Endothelial cell of umbilical vein (primary cell): ENCODE results near the gene PAPLN. TPM values are rescaled to one million over a fixed set of nuclear protein-coding genes. Genes with fewer than 3 reads are reported as not detected.

Source experiments
- BruUV-seq: library from RNA; stranded (reverse); fragments of 400-500 nt; replicated peaks from 2 replicates; lab custom pipeline; 2021; lab: Mats Ljungman, UMichigan
- CTCF ChIA-PET: fragments of 300-600, 350-600 bp; sonication (Branson Sonifier 250); formaldehyde crosslinking; loops from one replicate; lab custom pipeline; 2021; ENCODE audit warnings: antibody characterized with exemption, inconsistent platforms; lab: Charles Lee
- POLR2A ChIA-PET: fragments of 300-600, 350-600 bp; sonication (Branson Sonifier 250); formaldehyde crosslinking; loops from one replicate; lab custom pipeline; 2021; ENCODE audit warnings: antibody characterized with exemption, inconsistent platforms; lab: Charles Lee
- DNase-seq: peaks from one replicate; pipeline ENCODE4 v3.0.0-alpha.2; 2011; ENCODE audit warnings: low read depth, low spot score
- FAIRE-seq: peaks from 2 replicates; lab custom pipeline; 2011; peaks lifted over from hg19 to GRCh38; lab: Jason Lieb, UNC
- H2AFZ ChIP-seq: 2 replicates; pipeline ENCODE4 v1.6.0; 2012; ENCODE audit warnings: low read depth, low read length, control low read depth, inconsistent platforms
- H3K27ac ChIP-seq: 2 replicates; pipeline ENCODE4 v1.5.1; 2011; ENCODE audit warnings: low read depth, mild to moderate bottlenecking, control low read depth, low read length, moderate library complexity; ENCODE audit not compliant: insufficient read depth
- H3K27me3 ChIP-seq, 2 experiments: 2 replicates each; pipeline versions ENCODE4 v1.6.0 to v1.6.1; 2011; ENCODE audit warnings: low read length in 2 of 2, mixed read lengths in 1 of 2; ENCODE audit not compliant: control insufficient read depth in 2 of 2, insufficient read depth in 2 of 2
- H3K36me3 ChIP-seq, 2 experiments: 2 replicates in 1 of 2; 3 replicates in 1 of 2; pipeline ENCODE4 v1.5.1; 2011; ENCODE audit warnings: low read length in 2 of 2, mild to moderate bottlenecking in 1 of 2, moderate library complexity in 1 of 2; ENCODE audit not compliant: control insufficient read depth in 2 of 2, insufficient read depth in 2 of 2; ENCODE audit errors: extremely low read depth in 1 of 2
- H3K4me1 ChIP-seq: 3 replicates; pipeline ENCODE4 v1.5.1; 2011; ENCODE audit warnings: mild to moderate bottlenecking, low read length; ENCODE audit not compliant: control insufficient read depth, insufficient read depth; ENCODE audit errors: extremely low read depth
- H3K4me2 ChIP-seq: 2 replicates; pipeline ENCODE4 v1.6.1; 2011; ENCODE audit warnings: low read length, control low read depth, mixed read lengths; ENCODE audit not compliant: insufficient read depth
- H3K4me3 ChIP-seq, 3 experiments: fragments of 200-600 bp in 1 of 3; sonication (generic), shearing (Covaris generic) in 1 of 3; replicated peaks in 1 of 3; 2 replicates each; pipeline ENCODE4 v1.5.1; 2011 to 2016; ENCODE audit warnings: control low read depth in 3 of 3, low read length in 3 of 3, mild to moderate bottlenecking in 2 of 3, inconsistent platforms in 1 of 3, low read depth in 1 of 3, moderate library complexity in 1 of 3; ENCODE audit not compliant: insufficient read depth in 1 of 3
- H3K79me2 ChIP-seq: 2 replicates; pipeline ENCODE4 v1.6.0; 2012; ENCODE audit warnings: low read length, inconsistent platforms; ENCODE audit not compliant: control insufficient read depth, insufficient read depth
- H3K9ac ChIP-seq: replicated peaks from 2 replicates; pipeline ENCODE3; 2011; ENCODE audit warnings: low read length, control low read depth; ENCODE audit not compliant: insufficient read depth; ENCODE audit errors: extremely low read depth
- H3K9me1 ChIP-seq: replicated peaks from 3 replicates; pipeline ENCODE4 v1.6.0; 2011; ENCODE audit warnings: mild to moderate bottlenecking, low read length; ENCODE audit not compliant: control insufficient read depth, insufficient read depth; ENCODE audit errors: extremely low read depth
- H3K9me3 ChIP-seq: replicated peaks from 2 replicates; pipeline ENCODE4 v1.5.1; 2012; ENCODE audit warnings: low read length, inconsistent platforms; ENCODE audit not compliant: control insufficient read depth, insufficient read depth
- H4K20me1 ChIP-seq: replicated peaks from 2 replicates; pipeline ENCODE3; 2011; ENCODE audit warnings: mild to moderate bottlenecking, low read length; ENCODE audit not compliant: control insufficient read depth, insufficient read depth; ENCODE audit errors: extremely low read depth
- EZH2 ChIP-seq: IDR thresholded peaks from 2 replicates; pipeline ENCODE4 v1.6.1; 2012; ENCODE audit warnings: borderline replicate concordance, low read depth, mild to moderate bottlenecking, moderate library complexity, low read length, inconsistent platforms; ENCODE audit not compliant: severe bottlenecking
- FOS ChIP-seq: IDR thresholded peaks from 2 replicates; pipeline ENCODE4 v1.6.1; 2011; ENCODE audit warnings: mild to moderate bottlenecking, low read length, moderate library complexity, borderline replicate concordance; ENCODE audit not compliant: insufficient read depth
- GATA2 ChIP-seq: IDR thresholded peaks from 2 replicates; pipeline ENCODE4 v1.7.0; 2011; ENCODE audit warnings: low read depth, mild to moderate bottlenecking, moderate library complexity, mixed read lengths, low read length; ENCODE audit not compliant: insufficient read length, insufficient read depth
- JUN ChIP-seq: IDR thresholded peaks from 2 replicates; pipeline ENCODE4 v1.6.1; 2011; ENCODE audit warnings: borderline replicate concordance, low read depth; ENCODE audit not compliant: insufficient read length, insufficient read depth
- MYC ChIP-seq: IDR thresholded peaks from one replicate; pipeline ENCODE4 v1.6.1; 2011; ENCODE audit warnings: mild to moderate bottlenecking, low read depth, low read length
- POLR2A ChIP-seq: IDR thresholded peaks from 2 replicates; pipeline ENCODE4 v1.6.1; 2012; ENCODE audit warnings: low read depth, mild to moderate bottlenecking, control low read depth, low read length
- POLR2AphosphoS5 ChIP-seq: IDR thresholded peaks from 2 replicates; pipeline ENCODE4 v1.6.1; 2012; ENCODE audit warnings: low read depth, mild to moderate bottlenecking, control low read depth, low read length, moderate library complexity; ENCODE audit not compliant: insufficient read depth
- dilution Hi-C: fragments of 300-500 bp; cut with MboI; formaldehyde crosslinking; loops from one replicate; pipeline ENCODE4 v1.15.0; 2019; ENCODE audit warnings: low sequenced_read_pairs; ENCODE audit not compliant: extremely low pct_ligation_motif_present
- intact Hi-C: fragments of 100-400 bp; cut with micrococcal nuclease; formaldehyde crosslinking; loops from one replicate; pipeline ENCODE4 v1.10.0; 2022
- polyA plus RNA-seq, 4 experiments: library from polyadenylated mRNA; depleted of rRNA in 3 of 4; stranded (reverse) in 3 of 4; unstranded in 1 of 4; fragments of >200 nt; gene quantifications; 2 replicates each; pipeline versions ENCODE4 v1.2.1 to v1.2.3, GENCODE V29; 2011 to 2012; ENCODE audit warnings: missing spikeins in 1 of 4
- total RNA-seq: library from RNA; stranded (reverse); gene quantifications from 2 replicates; pipeline ENCODE4 v1.2.3, GENCODE V29; 2021
- TF ChIP-seq, protein P1 (sequence below): IDR thresholded peaks from 2 replicates; pipeline ENCODE4 v1.6.1; 2011; ENCODE audit not compliant: insufficient read depth, insufficient read length
- TF ChIP-seq, protein P2 (sequence below), 2 donors: IDR thresholded peaks; 1 replicate in 1 of 2; 2 replicates in 1 of 2; pipeline ENCODE4 v1.5.1; 2011; ENCODE audit warnings: low read length in 2 of 2, mild to moderate bottlenecking in 2 of 2, moderate library complexity in 2 of 2, control low read depth in 1 of 2, inconsistent platforms in 1 of 2, low read depth in 1 of 2; ENCODE audit not compliant: insufficient read depth in 1 of 2; ENCODE audit errors: extremely low read depth in 1 of 2

Gene PAPLN
- total and polyA plus RNA-seq, 2 donors (not counting 3 experiments of a cell fraction or from before 2014, with no cell fraction given) = 5.5 to 6.4 TPM

GRCh38 chr14:73203527-73203926 is 33.8 kb upstream of the PAPLN start:
- intact Hi-C loops (no loop called here), dilution Hi-C loops (no loop called here)
- no peak overlapping the region for H2AFZ ChIP-seq
- CTCF ChIA-PET = interaction anchor here (1.1 to 1.7 kb wide), 3 partner anchors 11 to 29 kb away, joined by 3 to 6 read pairs (median 4); no protein-coding TSS in a partner anchor
- DNase-seq = no peak
- H4K20me1 ChIP-seq = no peaks in the 10 kb centered on the region
- TF ChIP-seq EZH2 (no peak), POLR2AphosphoS5 (no peak), GATA2 (no peak), MYC (no peak), JUN (no peak), FOS (no peak), POLR2A (no peak)
- TF ChIP-seq, protein P1, sequence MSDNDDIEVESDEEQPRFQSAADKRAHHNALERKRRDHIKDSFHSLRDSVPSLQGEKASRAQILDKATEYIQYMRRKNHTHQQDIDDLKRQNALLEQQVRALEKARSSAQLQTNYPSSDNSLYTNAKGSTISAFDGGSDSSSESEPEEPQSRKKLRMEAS = no peak
- TF ChIP-seq, protein P2, sequence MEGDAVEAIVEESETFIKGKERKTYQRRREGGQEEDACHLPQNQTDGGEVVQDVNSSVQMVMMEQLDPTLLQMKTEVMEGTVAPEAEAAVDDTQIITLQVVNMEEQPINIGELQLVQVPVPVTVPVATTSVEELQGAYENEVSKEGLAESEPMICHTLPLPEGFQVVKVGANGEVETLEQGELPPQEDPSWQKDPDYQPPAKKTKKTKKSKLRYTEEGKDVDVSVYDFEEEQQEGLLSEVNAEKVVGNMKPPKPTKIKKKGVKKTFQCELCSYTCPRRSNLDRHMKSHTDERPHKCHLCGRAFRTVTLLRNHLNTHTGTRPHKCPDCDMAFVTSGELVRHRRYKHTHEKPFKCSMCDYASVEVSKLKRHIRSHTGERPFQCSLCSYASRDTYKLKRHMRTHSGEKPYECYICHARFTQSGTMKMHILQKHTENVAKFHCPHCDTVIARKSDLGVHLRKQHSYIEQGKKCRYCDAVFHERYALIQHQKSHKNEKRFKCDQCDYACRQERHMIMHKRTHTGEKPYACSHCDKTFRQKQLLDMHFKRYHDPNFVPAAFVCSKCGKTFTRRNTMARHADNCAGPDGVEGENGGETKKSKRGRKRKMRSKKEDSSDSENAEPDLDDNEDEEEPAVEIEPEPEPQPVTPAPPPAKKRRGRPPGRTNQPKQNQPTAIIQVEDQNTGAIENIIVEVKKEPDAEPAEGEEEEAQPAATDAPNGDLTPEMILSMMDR (IDR thresholded peaks at IDR 0.05; ENCODE audit: extremely low read depth in 1 of 2, insufficient read depth in 1 of 2, low read depth in 1 of 2, low read length in 2 of 2) = no peak
- no peaks in the 10 kb centered on the region for H3K27me3 ChIP-seq
- H3K4me2 ChIP-seq = no peak overlapping the region
- no TSS peak for BruUV-seq
- no peak overlapping the region for H3K4me3 ChIP-seq
- peaks cover 0 to 8% of the 10 kb centered on the region in 2 experiments for H3K36me3 ChIP-seq
- POLR2A ChIA-PET = no interaction called here
- H3K4me1 ChIP-seq = no peaks in the 10 kb centered on the region
- H3K27ac ChIP-seq = no peak overlapping the region
- H3K9ac ChIP-seq = no peak overlapping the region
- FAIRE-seq = no peak
- H3K79me2 ChIP-seq = no peaks in the 10 kb centered on the region
- no peaks in the 10 kb centered on the region for H3K9me3 ChIP-seq
- no peaks in the 10 kb centered on the region for H3K9me1 ChIP-seq
